HCT116 (cell line): ENCODE results near the gene CYB5D1. TPM values are rescaled to one million over a fixed set of nuclear protein-coding genes. Genes with fewer than 3 reads are reported as not detected.

Source experiments
- ATAC-seq: fragments of 200-7000 bp; cut with Tn5 transposase; 2 replicates; pipeline ENCODE4 v1.9.1; 2020; ENCODE audit warnings: mild to moderate bottlenecking, moderate library complexity
- BruUV-seq: library from RNA; stranded (reverse); fragments of 400-500 nt; replicated peaks from 2 replicates; lab custom pipeline; 2021; lab: Mats Ljungman, UMichigan
- CTCF ChIA-PET: fragments of 300-600 bp; sonication (Branson Sonifier 250); formaldehyde crosslinking; loops from one replicate; lab custom pipeline; 2021; ENCODE audit warnings: antibody characterized with exemption; lab: Charles Lee
- POLR2A ChIA-PET: fragments of 300-600, 350-600 bp; sonication (Branson Sonifier 250); formaldehyde crosslinking; loops from one replicate; lab custom pipeline; 2021; ENCODE audit warnings: antibody characterized with exemption; lab: Charles Lee
- RAD21 ChIA-PET, 2 experiments: fragments of 300-600 bp; sonication (Branson Sonifier 250); formaldehyde crosslinking; loops; one replicate each; lab custom pipeline; 2023; ENCODE audit warnings: low total read pairs in 2 of 2; ENCODE audit not compliant: uncharacterized antibody in 2 of 2, unreplicated experiment in 2 of 2, low non-redundant PET in 1 of 2; lab: Charles Lee
- DNase-seq: peaks from one replicate; pipeline ENCODE4 v3.0.0-alpha.2; 2010; ENCODE audit warnings: low read depth, low spot score
- H2AFZ ChIP-seq: fragments of 200-600 bp; shearing (Covaris generic), sonication (generic); 2 replicates; pipeline ENCODE4 v1.6.1; 2017; ENCODE audit warnings: low read depth, mixed run types, mixed read lengths, antibody characterized with exemption, low read length; ENCODE audit not compliant: poor library complexity, severe bottlenecking
- H3K27ac ChIP-seq: 2 replicates; pipeline ENCODE4 v1.5.1; 2012; ENCODE audit warnings: low read depth, low read length
- H3K27me3 ChIP-seq: fragments of 200-600 bp; sonication (generic); 2 replicates; pipeline ENCODE4 v1.6.1; 2016; ENCODE audit warnings: mixed run types, low read length, mixed read lengths; ENCODE audit not compliant: insufficient read depth
- H3K36me3 ChIP-seq, 2 experiments: fragments of 200-500 bp in 1 of 2; fragments of 200-600 bp in 1 of 2; sonication (Bioruptor generic) in 1 of 2; sonication (generic) in 1 of 2; 2 replicates each; pipeline versions ENCODE4 v1.5.1 to v1.6.1; 2014 to 2016; ENCODE audit warnings: low read length in 2 of 2, inconsistent platforms in 1 of 2, mixed read lengths in 1 of 2, mixed run types in 1 of 2; ENCODE audit not compliant: insufficient read depth in 2 of 2, control insufficient read depth in 1 of 2
- H3K4me1 ChIP-seq, 2 experiments: fragments of 200-600 bp in 1 of 2; sonication (generic) in 1 of 2; 2 replicates each; pipeline versions ENCODE4 v1.5.1 to v1.6.1; 2012 to 2017; ENCODE audit warnings: low read length in 2 of 2, inconsistent platforms in 1 of 2, mild to moderate bottlenecking in 1 of 2, mixed read lengths in 1 of 2, mixed run types in 1 of 2, moderate library complexity in 1 of 2; ENCODE audit not compliant: insufficient read depth in 2 of 2, control insufficient read depth in 1 of 2
- H3K4me2 ChIP-seq: fragments of 200-600 bp; sonication (generic); 2 replicates; pipeline ENCODE4 v1.6.1; 2017; ENCODE audit warnings: mixed run types, low read length, mixed read lengths
- H3K4me3 ChIP-seq, 2 experiments: fragments of 200-600 bp in 1 of 2; sonication (generic) in 1 of 2; replicated peaks in 1 of 2; 2 replicates each; pipeline ENCODE4 v1.5.1; 2011 to 2016; ENCODE audit warnings: low read length in 2 of 2, control low read depth in 1 of 2, low read depth in 1 of 2, mild to moderate bottlenecking in 1 of 2, mixed read lengths in 1 of 2, mixed run types in 1 of 2
- H3K79me2 ChIP-seq: fragments of 200-600 bp; sonication (generic); 2 replicates; pipeline ENCODE4 v1.6.1; 2017; ENCODE audit warnings: mild to moderate bottlenecking, mixed run types, low read length, moderate library complexity, mixed read lengths; ENCODE audit not compliant: insufficient read depth
- H3K9ac ChIP-seq: fragments of 200-600 bp; sonication (generic); 2 replicates; pipeline ENCODE4 v1.6.1; 2016; ENCODE audit warnings: low read length, mixed read lengths
- H3K9me2 ChIP-seq: fragments of 200-600 bp; sonication (generic), shearing (Covaris generic); 2 replicates; pipeline ENCODE4 v1.6.1; 2017; ENCODE audit warnings: mixed run types, mild to moderate bottlenecking, moderate library complexity; ENCODE audit not compliant: insufficient read depth
- H3K9me3 ChIP-seq, 2 experiments: fragments of 200-500 bp in 1 of 2; fragments of 200-600 bp in 1 of 2; sonication (Bioruptor generic) in 1 of 2; sonication (generic) in 1 of 2; 2 replicates each; pipeline ENCODE4 v1.6.1; 2014 to 2017; ENCODE audit warnings: low read length in 2 of 2, mixed read lengths in 2 of 2, inconsistent platforms in 1 of 2, low read depth in 1 of 2, mild to moderate bottlenecking in 1 of 2, mixed run types in 1 of 2, moderate library complexity in 1 of 2; ENCODE audit not compliant: control insufficient read depth in 1 of 2, insufficient read depth in 1 of 2
- H4K20me1 ChIP-seq: fragments of 200-600 bp; sonication (generic), shearing (Covaris generic); 2 replicates; pipeline ENCODE4 v1.6.1; 2017; ENCODE audit warnings: mixed run types, mild to moderate bottlenecking, moderate library complexity; ENCODE audit not compliant: insufficient read depth
- CBX3 ChIP-seq: IDR thresholded peaks from 2 replicates; pipeline ENCODE4 v1.6.1; 2012; ENCODE audit warnings: low read depth
- ELF1 ChIP-seq: IDR thresholded peaks from 2 replicates; pipeline ENCODE4 v1.6.1; 2012; ENCODE audit warnings: low read depth, borderline replicate concordance
- EZH2 ChIP-seq: fragments of 200-600 bp; sonication (generic); IDR thresholded peaks from 2 replicates; pipeline ENCODE4 v1.6.1; 2017; ENCODE audit warnings: antibody characterized with exemption, mixed run types
- FOSL1 ChIP-seq: IDR thresholded peaks from 2 replicates; pipeline ENCODE4 v1.6.1; 2012; ENCODE audit warnings: low read depth
- JUND ChIP-seq: IDR thresholded peaks from 2 replicates; pipeline ENCODE4 v1.6.1; 2012
- MAX ChIP-seq: IDR thresholded peaks from 2 replicates; pipeline ENCODE4 v1.6.1; 2012
- POLR2A ChIP-seq: IDR thresholded peaks from 2 replicates; pipeline ENCODE4 v1.7.0; 2011; ENCODE audit warnings: borderline replicate concordance; ENCODE audit not compliant: insufficient read depth, insufficient read length; ENCODE audit errors: extremely low read depth
- RAD21 ChIP-seq: IDR thresholded peaks from 2 replicates; pipeline ENCODE4 v1.6.1; 2012; ENCODE audit warnings: low read depth, mild to moderate bottlenecking
- SRF ChIP-seq: IDR thresholded peaks from 2 replicates; pipeline ENCODE4 v1.6.1; 2012; ENCODE audit warnings: low read depth
- TCF7L2 ChIP-seq: IDR thresholded peaks from 2 replicates; pipeline ENCODE4 v1.7.0; 2011; ENCODE audit warnings: borderline replicate concordance, inconsistent platforms; ENCODE audit not compliant: insufficient read depth, insufficient read length; ENCODE audit errors: extremely low read depth
- ZNF274 ChIP-seq: fragments of 200-500 bp; sonication (Bioruptor generic); IDR thresholded peaks from 2 replicates; pipeline ENCODE4 v1.6.1; 2014; ENCODE audit warnings: mild to moderate bottlenecking, low read depth, low read length, inconsistent platforms
- intact Hi-C: fragments of 100-400 bp; cut with micrococcal nuclease; formaldehyde crosslinking; loops from 2 replicates; pipeline ENCODE4 v1.10.0; 2022
- total RNA-seq: library from RNA; stranded (reverse); gene quantifications from one replicate; pipeline ENCODE4 v1.2.1, GENCODE V29; 2021; ENCODE audit not compliant: unreplicated experiment
- TF ChIP-seq, protein P1 (sequence below): IDR thresholded peaks from 2 replicates; pipeline ENCODE4 v1.6.1; 2012
- TF ChIP-seq, protein P2 (sequence below): IDR thresholded peaks from 2 replicates; pipeline ENCODE4 v1.6.1; 2011; ENCODE audit warnings: mild to moderate bottlenecking, low read length, moderate library complexity; ENCODE audit not compliant: insufficient replicate concordance; ENCODE audit errors: extremely low read depth
- TF ChIP-seq, protein P3 (sequence below): IDR thresholded peaks from 2 replicates; pipeline ENCODE4 v1.6.1; 2012; ENCODE audit warnings: low read depth

CYB5D1 gene
- total RNA-seq, 1 experiment from 2014 or later: 21.5 TPM

GRCh38 chr17:7834542-7834956 lies 23.3 kb upstream of the CYB5D1 start:
- ATAC-seq: peak; percentile 1
- DNase-seq: no peak
- no TSS peak for BruUV-seq
- no peak for TF ChIP-seq RAD21
- no peak for TF ChIP-seq POLR2A
- no peak for TF ChIP-seq ZNF274
- no peak for TF ChIP-seq CBX3
- no peak for TF ChIP-seq EZH2
- TF ChIP-seq ELF1: no peak
- no peak for TF ChIP-seq FOSL1
- no peak for TF ChIP-seq SRF
- TF ChIP-seq, protein P1, sequence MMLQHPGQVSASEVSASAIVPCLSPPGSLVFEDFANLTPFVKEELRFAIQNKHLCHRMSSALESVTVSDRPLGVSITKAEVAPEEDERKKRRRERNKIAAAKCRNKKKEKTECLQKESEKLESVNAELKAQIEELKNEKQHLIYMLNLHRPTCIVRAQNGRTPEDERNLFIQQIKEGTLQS: no peak
- no peak for TF ChIP-seq TCF7L2
- TF ChIP-seq, protein P2, sequence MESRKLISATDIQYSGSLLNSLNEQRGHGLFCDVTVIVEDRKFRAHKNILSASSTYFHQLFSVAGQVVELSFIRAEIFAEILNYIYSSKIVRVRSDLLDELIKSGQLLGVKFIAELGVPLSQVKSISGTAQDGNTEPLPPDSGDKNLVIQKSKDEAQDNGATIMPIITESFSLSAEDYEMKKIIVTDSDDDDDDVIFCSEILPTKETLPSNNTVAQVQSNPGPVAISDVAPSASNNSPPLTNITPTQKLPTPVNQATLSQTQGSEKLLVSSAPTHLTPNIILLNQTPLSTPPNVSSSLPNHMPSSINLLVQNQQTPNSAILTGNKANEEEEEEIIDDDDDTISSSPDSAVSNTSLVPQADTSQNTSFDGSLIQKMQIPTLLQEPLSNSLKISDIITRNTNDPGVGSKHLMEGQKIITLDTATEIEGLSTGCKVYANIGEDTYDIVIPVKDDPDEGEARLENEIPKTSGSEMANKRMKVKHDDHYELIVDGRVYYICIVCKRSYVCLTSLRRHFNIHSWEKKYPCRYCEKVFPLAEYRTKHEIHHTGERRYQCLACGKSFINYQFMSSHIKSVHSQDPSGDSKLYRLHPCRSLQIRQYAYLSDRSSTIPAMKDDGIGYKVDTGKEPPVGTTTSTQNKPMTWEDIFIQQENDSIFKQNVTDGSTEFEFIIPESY: no peak
- TF ChIP-seq JUND: no peak
- TF ChIP-seq, protein P3, sequence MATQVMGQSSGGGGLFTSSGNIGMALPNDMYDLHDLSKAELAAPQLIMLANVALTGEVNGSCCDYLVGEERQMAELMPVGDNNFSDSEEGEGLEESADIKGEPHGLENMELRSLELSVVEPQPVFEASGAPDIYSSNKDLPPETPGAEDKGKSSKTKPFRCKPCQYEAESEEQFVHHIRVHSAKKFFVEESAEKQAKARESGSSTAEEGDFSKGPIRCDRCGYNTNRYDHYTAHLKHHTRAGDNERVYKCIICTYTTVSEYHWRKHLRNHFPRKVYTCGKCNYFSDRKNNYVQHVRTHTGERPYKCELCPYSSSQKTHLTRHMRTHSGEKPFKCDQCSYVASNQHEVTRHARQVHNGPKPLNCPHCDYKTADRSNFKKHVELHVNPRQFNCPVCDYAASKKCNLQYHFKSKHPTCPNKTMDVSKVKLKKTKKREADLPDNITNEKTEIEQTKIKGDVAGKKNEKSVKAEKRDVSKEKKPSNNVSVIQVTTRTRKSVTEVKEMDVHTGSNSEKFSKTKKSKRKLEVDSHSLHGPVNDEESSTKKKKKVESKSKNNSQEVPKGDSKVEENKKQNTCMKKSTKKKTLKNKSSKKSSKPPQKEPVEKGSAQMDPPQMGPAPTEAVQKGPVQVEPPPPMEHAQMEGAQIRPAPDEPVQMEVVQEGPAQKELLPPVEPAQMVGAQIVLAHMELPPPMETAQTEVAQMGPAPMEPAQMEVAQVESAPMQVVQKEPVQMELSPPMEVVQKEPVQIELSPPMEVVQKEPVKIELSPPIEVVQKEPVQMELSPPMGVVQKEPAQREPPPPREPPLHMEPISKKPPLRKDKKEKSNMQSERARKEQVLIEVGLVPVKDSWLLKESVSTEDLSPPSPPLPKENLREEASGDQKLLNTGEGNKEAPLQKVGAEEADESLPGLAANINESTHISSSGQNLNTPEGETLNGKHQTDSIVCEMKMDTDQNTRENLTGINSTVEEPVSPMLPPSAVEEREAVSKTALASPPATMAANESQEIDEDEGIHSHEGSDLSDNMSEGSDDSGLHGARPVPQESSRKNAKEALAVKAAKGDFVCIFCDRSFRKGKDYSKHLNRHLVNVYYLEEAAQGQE: no peak
- no peak for TF ChIP-seq MAX
- Histone ChIP-seq H3K4me2 (peak overlapping the region; percentile 99), H3K27me3 (no peaks in the 10 kb centered on the region), H3K27ac (peak overlapping the region; percentile 98), H2AFZ (peak overlapping the region; percentile 65), H3K4me3 (peak overlapping the region; percentile 74 to 82), H3K36me3 (no peaks in the 10 kb centered on the region), H4K20me1 (no peaks in the 10 kb centered on the region), H3K9me2 (no peaks in the 10 kb centered on the region), H3K9ac (peak overlapping the region; percentile 97), H3K9me3 (no peaks in the 10 kb centered on the region), H3K4me1 (peaks cover 25 to 58% of the 10 kb centered on the region in 2 experiments), H3K79me2 (peaks cover 13% of the 10 kb centered on the region)
- CTCF ChIA-PET: interaction anchor here (0.7 to 1.9 kb wide), 11 partner anchors 9 to 223 kb away, joined by 3 to 25 read pairs (median 5); partner anchors contain the start of genes CYB5D1 and NAA38
- RAD21 ChIA-PET: interaction anchor here in 1 of 2 experiments (1.0 to 1.3 kb wide), 2 partner anchors 10 to 11 kb away, joined by 3 to 5 read pairs; no protein-coding TSS in a partner anchor
- POLR2A ChIA-PET: interaction anchor here (1.2 to 3.9 kb wide), 5 partner anchors 8 to 23 kb away, joined by 3 to 22 read pairs (median 10); partner anchors contain the start of genes CYB5D1 and NAA38
- intact Hi-C loops: loop anchor here (2.0 kb wide), 2 partner anchors 22 to 52 kb away; partner anchors contain the start of gene NAA38
